HepG2 (cell line): ENCODE results near the gene ELP4. TPM values are rescaled to one million over a fixed set of nuclear protein-coding genes. Genes with fewer than 3 reads are reported as not detected.

Experiments used
- ATAC-seq: fragments of 200-7000 bp; cut with Tn5 transposase; 3 replicates; pipeline ENCODE4 v1.9.1; 2020; ENCODE audit warnings: mild to moderate bottlenecking, moderate library complexity
- BruUV-seq: library from RNA; stranded (reverse); fragments of 400-500 nt; replicated peaks from 2 replicates; lab custom pipeline; 2021; lab: Mats Ljungman, UMichigan
- CTCF ChIA-PET: fragments of 300-600 bp; formaldehyde crosslinking; extraction: SDS; loops from one replicate; lab custom pipeline; 2021; ENCODE audit warnings: low total read pairs, inconsistent platforms, low intra/inter-chr PET ratio; lab: Yijun Ruan, JAX
- POLR2A ChIA-PET: fragments of 350-600 bp; sonication (Branson Sonifier 250); formaldehyde crosslinking; loops from one replicate; lab custom pipeline; 2020; ENCODE audit warnings: antibody characterized with exemption, inconsistent platforms; lab: Yijun Ruan, JAX
- DNase-seq: peaks from one replicate; pipeline ENCODE4 v3.0.0-alpha.2; 2015; ENCODE audit warnings: low spot score
- FAIRE-seq: peaks from 3 replicates; lab custom pipeline; 2011; peaks lifted over from hg19 to GRCh38; lab: Jason Lieb, UNC
- H2AFZ ChIP-seq: one replicate; pipeline ENCODE4 v1.6.1; 2011; ENCODE audit warnings: low read length, inconsistent platforms
- H3K27ac ChIP-seq: fragments of 300-600 bp; 3 replicates; pipeline ENCODE4 v1.8.0; 2011; ENCODE audit warnings: mixed run types, mild to moderate bottlenecking, mixed read lengths, low read length, inconsistent platforms; ENCODE audit not compliant: insufficient read depth; ENCODE audit errors: extremely low read length
- H3K27me3 ChIP-seq, 2 experiments: fragments of 200-600 bp in 1 of 2; 2 replicates in 1 of 2; 3 replicates in 1 of 2; pipeline versions ENCODE4 v1.6.0 to v1.8.0; 2011; ENCODE audit warnings: low read length in 2 of 2, mild to moderate bottlenecking in 2 of 2, moderate library complexity in 2 of 2, inconsistent platforms in 1 of 2; ENCODE audit not compliant: insufficient read depth in 2 of 2, control insufficient read depth in 1 of 2
- H3K36me3 ChIP-seq, 2 experiments: fragments of 200-600 bp in 1 of 2; replicated peaks in 1 of 2; 2 replicates in 1 of 2; 3 replicates in 1 of 2; pipeline versions ENCODE4 v1.5.1 to v1.8.0; 2011; ENCODE audit warnings: low read length in 2 of 2, inconsistent platforms in 1 of 2; ENCODE audit not compliant: insufficient read depth in 2 of 2, control insufficient read depth in 1 of 2
- H3K4me1 ChIP-seq: 2 replicates; pipeline ENCODE4 v1.5.1; 2012; ENCODE audit warnings: low read length, inconsistent platforms; ENCODE audit not compliant: insufficient read depth
- H3K4me2 ChIP-seq: 2 replicates; pipeline ENCODE4 v1.6.0; 2011; ENCODE audit warnings: low read depth, low read length, inconsistent platforms
- H3K4me3 ChIP-seq, 3 experiments: fragments of 200-600 bp in 1 of 3; sonication (generic), shearing (Covaris generic) in 1 of 3; replicated peaks in 1 of 3; 2 replicates each; pipeline ENCODE4 v1.5.1; 2011 to 2016; ENCODE audit warnings: low read length in 3 of 3, inconsistent platforms in 2 of 3, low read depth in 2 of 3, mild to moderate bottlenecking in 2 of 3, control low read depth in 1 of 3, mixed read lengths in 1 of 3; ENCODE audit not compliant: insufficient read depth in 1 of 3
- H3K79me2 ChIP-seq: one replicate; pipeline ENCODE4 v1.6.1; 2011; ENCODE audit warnings: low read length, inconsistent platforms; ENCODE audit not compliant: insufficient read depth
- H3K9ac ChIP-seq: 2 replicates; pipeline ENCODE4 v1.6.0; 2011; ENCODE audit warnings: mild to moderate bottlenecking, low read depth, low read length, inconsistent platforms; ENCODE audit not compliant: insufficient read depth
- H3K9me3 ChIP-seq: 2 replicates; pipeline ENCODE4 v1.5.1; 2012; ENCODE audit warnings: mild to moderate bottlenecking, low read length
- H4K20me1 ChIP-seq: 2 replicates; pipeline ENCODE4 v1.6.0; 2011; ENCODE audit warnings: inconsistent platforms, mild to moderate bottlenecking, low read length, moderate library complexity; ENCODE audit not compliant: insufficient read depth
- CBX5 ChIP-seq: sonication (generic); formaldehyde crosslinking; IDR thresholded peaks from 2 replicates; pipeline ENCODE4 v1.4.0; 2020; ENCODE audit warnings: missing genetic modification reagents, borderline replicate concordance
- FOXC1 ChIP-seq: sonication (generic); formaldehyde crosslinking; IDR thresholded peaks from 2 replicates; pipeline ENCODE4 v1.8.0; 2022; ENCODE audit warnings: mild to moderate bottlenecking, missing genetic modification reagents, borderline replicate concordance
- MZF1 ChIP-seq: sonication (generic); formaldehyde crosslinking; IDR thresholded peaks from 2 replicates; pipeline ENCODE4 v1.8.1; 2023; ENCODE audit warnings: mild to moderate bottlenecking, missing genetic modification reagents, borderline replicate concordance
- NFAT5 ChIP-seq: sonication (generic); formaldehyde crosslinking; IDR thresholded peaks from 2 replicates; pipeline ENCODE4 v1.4.0; 2020; ENCODE audit warnings: missing genetic modification reagents
- RFXANK ChIP-seq: IDR thresholded peaks from 2 replicates; pipeline ENCODE4 v1.6.1; 2016
- TCF12 ChIP-seq, 2 experiments: fragments of 450-650 bp in 1 of 2; sonication (generic) in 1 of 2; formaldehyde crosslinking in 1 of 2; IDR thresholded peaks; 2 replicates each; pipeline versions ENCODE4 v1.6.1 to v1.8.0; 2017 to 2022; ENCODE audit warnings: antibody characterized with exemption in 1 of 2, mild to moderate bottlenecking in 1 of 2, missing genetic modification reagents in 1 of 2, moderate library complexity in 1 of 2
- ZFP1 ChIP-seq: IDR thresholded peaks from 2 replicates; pipeline ENCODE4 v1.6.1; 2016
- ZNF10 ChIP-seq: sonication (generic); formaldehyde crosslinking; IDR thresholded peaks from 2 replicates; pipeline ENCODE4 v1.4.0; 2020; ENCODE audit warnings: mild to moderate bottlenecking, low read depth, missing genetic modification reagents, borderline replicate concordance
- ZNF234 ChIP-seq: sonication (generic); formaldehyde crosslinking; conservative IDR thresholded peaks from 2 replicates; pipeline ENCODE4 v1.5.1; 2020; ENCODE audit warnings: mild to moderate bottlenecking, missing genetic modification reagents
- ZNF354B ChIP-seq: sonication (generic); formaldehyde crosslinking; IDR thresholded peaks from 2 replicates; pipeline ENCODE4 v1.8.0; 2022; ENCODE audit warnings: mild to moderate bottlenecking, missing genetic modification reagents
- ZNF7 ChIP-seq: IDR thresholded peaks from 2 replicates; pipeline ENCODE4 v1.6.1; 2016; ENCODE audit warnings: missing biosample characterization, missing genetic modification reagents
- ZNF766 ChIP-seq: sonication (generic); formaldehyde crosslinking; IDR thresholded peaks from 2 replicates; pipeline ENCODE4 v1.5.0; 2020; ENCODE audit warnings: missing genetic modification reagents, borderline replicate concordance
- whole genome bisulfite sequencing: methylation state at CpG from one replicate; pipeline ENCODE4 v1.1.6; 2017; ENCODE audit warnings: low lambda C conversion rate; 5-methylcytosine and 5-hydroxymethylcytosine counted together
- in situ Hi-C: cut with HindIII; loops from 2 replicates; pipeline ENCODE4 v1.10.0; 2017; ENCODE audit warnings: low pct_unique_long_range_greater_than_20kb; ENCODE audit not compliant: extremely low pct_ligation_motif_present
- intact Hi-C: fragments of 100-400 bp; cut with micrococcal nuclease; formaldehyde crosslinking; loops from one replicate; pipeline ENCODE4 v1.10.0; 2022; ENCODE audit not compliant: unreplicated experiment
- polyA plus RNA-seq, 8 experiments: library from polyadenylated mRNA; depleted of rRNA in 3 of 8; stranded (reverse) in 7 of 8; unstranded in 1 of 8; fragments of >200 nt; fragmentation: Illumina TruSeq in 4 of 8; extraction: Trizol in 4 of 8; gene quantifications; 2 replicates each; pipeline versions ENCODE4 v1.2.1 to v1.2.3, GENCODE V29; 2011 to 2016; ENCODE audit warnings: low read depth in 4 of 8, missing spikeins in 1 of 8, mixed read lengths in 1 of 8; ENCODE audit not compliant: insufficient read depth in 1 of 8
- total RNA-seq, 5 experiments: library from RNA; depleted of rRNA; stranded (reverse); fragments of >200 nt; fragmentation: Illumina TruSeq; extraction: Trizol; gene quantifications; 2 replicates each; pipeline ENCODE4 v1.2.3, GENCODE V29; 2016; ENCODE audit warnings: low read depth in 1 of 5

The ELP4 gene
- total and polyA plus RNA-seq, 2 of the 13 experiments (the other 11 are each of a cell fraction or from before 2014, with no cell fraction given) = 12.8 to 19.1 TPM

GRCh38 chr11:31608995-31609394 lies 99.4 kb downstream of the ELP4 start:
- H3K27me3 ChIP-seq = no peaks in the 10 kb centered on the region
- BruUV-seq = no TSS peak
- no peaks in the 10 kb centered on the region; the same call in 1 of the 2 replicates for H3K4me1 ChIP-seq
- WGBS = 99% methylated on average over 8 of the region's 8 CpGs
- intact Hi-C loops = no loop called here
- no peaks in the 10 kb centered on the region for H3K36me3 ChIP-seq
- H3K9ac ChIP-seq = no peak overlapping the region
- TF ChIP-seq FOXC1 (no peak), RFXANK (no peak)
- no peak overlapping the region for H3K4me3 ChIP-seq
- ATAC-seq (no peak), DNase-seq (no peak), FAIRE-seq (no peak)
- H3K79me2 ChIP-seq = no peaks in the 10 kb centered on the region
- no peak overlapping the region for H3K27ac ChIP-seq
- ChIA-PET CTCF (no interaction called here), POLR2A (no interaction called here)
- H2AFZ ChIP-seq = no peak overlapping the region
- H3K4me2 ChIP-seq = no peak overlapping the region
- in situ Hi-C loops = no loop called here
- H3K9me3 ChIP-seq = no peaks in the 10 kb centered on the region
- no peaks in the 10 kb centered on the region for H4K20me1 ChIP-seq

GRCh38 chr11:31610544-31610943 lies 101.0 kb downstream of the ELP4 start:
- H4K20me1 ChIP-seq = no peaks in the 10 kb centered on the region
- H3K9ac ChIP-seq = no peak overlapping the region
- no peak overlapping the region for H3K4me3 ChIP-seq
- FAIRE-seq (no peak), DNase-seq (no peak), ATAC-seq (no peak)
- POLR2A ChIA-PET = no interaction called here
- H3K4me1 ChIP-seq = no peaks in the 10 kb centered on the region; the same call in 1 of the 2 replicates
- no peak overlapping the region for H3K27ac ChIP-seq
- no peaks in the 10 kb centered on the region for H3K79me2 ChIP-seq
- no peaks in the 10 kb centered on the region for H3K27me3 ChIP-seq
- H3K9me3 ChIP-seq = no peaks in the 10 kb centered on the region
- intact Hi-C loops = no loop called here
- no peaks in the 10 kb centered on the region for H3K36me3 ChIP-seq
- in situ Hi-C loops = no loop called here
- H2AFZ ChIP-seq = no peak overlapping the region
- no peak overlapping the region for H3K4me2 ChIP-seq
- CTCF ChIA-PET = no interaction called here
- BruUV-seq = no TSS peak
- TF ChIP-seq TCF12 (IDR thresholded peaks at IDR 0.05) (no peak), TCF12 (CRISPR knock-in tag; IDR thresholded peaks at IDR 0.05) (no peak), NFAT5 (no peak), ZNF234 (CRISPR knock-in tag) (no peak), CBX5 (CRISPR knock-in tag) (no peak), ZNF766 (no peak), ZNF7 (no peak), MZF1 (CRISPR knock-in tag) (no peak), ZNF10 (CRISPR knock-in tag) (no peak), ZNF354B (CRISPR knock-in tag) (no peak), ZFP1 (CRISPR knock-in tag) (no peak)
